CD4-positive, alpha-beta T cell treated with Interleukin-6 for 4 hours (primary cell): Measurements from ENCODE around the gene DALRD3.
"Not testable (repeated sequence)": the region's sequence is repeated elsewhere in the genome, so short reads cannot be mapped to it uniquely, and the experiment has no call there.

Source experiments
- DNase-seq: peaks from one replicate; pipeline ENCODE4 v3.0.0-alpha.2; 2020; ENCODE audit warnings: mixed read lengths

Gene DALRD3

GRCh38 chr3:49021213-49021812 is 2.9 kb upstream of the DALRD3 start:
- peak; percentile 100 for DNase-seq

GRCh38 chr3:49020330-49021212 is 2.2 kb upstream of the DALRD3 start:
- DNase-seq = peak; percentile 32

- DNase-seq = no peak
Observed at GRCh38 chr3:49019941-49020329, 1.6 kb upstream of the DALRD3 start.

- no peak for DNase-seq
Observed at GRCh38 chr3:49018707-49019006, 277 bp upstream of the DALRD3 start.

- DNase-seq = no peak
Observed at GRCh38 chr3:49017229-49017970, 980 bp downstream of the DALRD3 start.

GRCh38 chr3:49016414-49017228 is 1.8 kb downstream of the DALRD3 start:
- no peak for DNase-seq

- no peak for DNase-seq
Observed at GRCh38 chr3:49015765-49016164, 2.6 kb downstream of the DALRD3 start.

- no peak for DNase-seq
Observed at GRCh38 chr3:49015072-49015471, 3.3 kb downstream of the DALRD3 start.

- peak; percentile 64 for DNase-seq
Observed at GRCh38 chr3:49013738-49014660, 4.4 kb downstream of the DALRD3 start.

- DNase-seq = no peak
Observed at GRCh38 chr3:49013113-49013737, 5.2 kb downstream of the DALRD3 start.

GRCh38 chr3:49012441-49013017 is 5.9 kb downstream of the DALRD3 start:
- no peak for DNase-seq

GRCh38 chr3:49009396-49009795 is 9.0 kb downstream of the DALRD3 start:
- no peak for DNase-seq

GRCh38 chr3:49008627-49009026 is 9.8 kb downstream of the DALRD3 start:
- DNase-seq = not testable (repeated sequence)

GRCh38 chr3:49007771-49008528 is 10.4 kb downstream of the DALRD3 start:
- DNase-seq = peak; percentile 91

GRCh38 chr3:49007068-49007770 is 11.2 kb downstream of the DALRD3 start, which contains the start of gene WDR6:
Gene WDR6 (plus strand): TSS chr3:49007391. CDS start chr3:49007432, 41 bp downstream.
- peak; percentile 98 for DNase-seq

- peak; percentile 31 for DNase-seq
Observed at GRCh38 chr3:49006408-49007067, 11.8 kb downstream of the DALRD3 start.

GRCh38 chr3:49005998-49006397 is 12.4 kb downstream of the DALRD3 start:
- DNase-seq = no peak

GRCh38 chr3:49005303-49005680 is 13.1 kb downstream of the DALRD3 start:
- DNase-seq = no peak
